Measurements from ENCODE around the gene ECM2. TPM values are rescaled to one million over a fixed set of nuclear protein-coding genes. Genes with fewer than 3 reads are reported as not detected.

Gene ECM2
- total and polyA plus RNA-seq, 7 experiments from 2014 or later, result not detected

GRCh38 chr9:92463387-92463786, 72.4 kb downstream of the ECM2 start:
- Histone ChIP-seq H3K4me3 (ENCODE audit: low read length) (no peak overlapping the region), H3K4me1 (ENCODE audit: control insufficient read depth in 2 of 2, insufficient read depth in 2 of 2, low read length in 2 of 2) (no peaks in the 10 kb centered on the region), H3K27ac (ENCODE audit: low read depth, low read length) (no peak overlapping the region), H3K27me3 (ENCODE audit: control insufficient read depth in 2 of 2, insufficient read depth in 2 of 2, low read length in 2 of 2) (no peaks in the 10 kb centered on the region), H3K36me3 (ENCODE audit: control insufficient read depth in 2 of 3, insufficient read depth in 3 of 3, low read length in 3 of 3) (no peaks in the 10 kb centered on the region), H3K9me3 (ENCODE audit: control insufficient read depth in 2 of 3, low read length in 3 of 3) (no peaks in the 10 kb centered on the region)
- CTCF ChIA-PET, result no interaction called here
- Mint-ChIP-seq H3K36me3 (no peaks in the 10 kb centered on the region), H3K27ac (no peak overlapping the region), H3K9me3 (no peaks in the 10 kb centered on the region), H3K27me3 (no peaks in the 10 kb centered on the region), H3K4me1 (no peaks in the 10 kb centered on the region), H3K4me3 (no peak overlapping the region)
- DNase-seq (no peak), ATAC-seq (no peak)
- intact Hi-C loops (cut with micrococcal nuclease), result no loop called here
- POLR2A ChIA-PET, result no interaction called here

GRCh38 chr9:92457576-92457975, 78.2 kb downstream of the ECM2 start:
- Histone ChIP-seq H3K4me3 (ENCODE audit: low read length) (no peak overlapping the region), H3K4me1 (ENCODE audit: control insufficient read depth in 2 of 2, insufficient read depth in 2 of 2, low read length in 2 of 2) (no peaks in the 10 kb centered on the region), H3K9me3 (ENCODE audit: control insufficient read depth in 2 of 3, low read length in 3 of 3) (no peaks in the 10 kb centered on the region), H3K36me3 (ENCODE audit: control insufficient read depth in 2 of 3, insufficient read depth in 3 of 3, low read length in 3 of 3) (no peaks in the 10 kb centered on the region), H3K27me3 (ENCODE audit: control insufficient read depth in 2 of 2, insufficient read depth in 2 of 2, low read length in 2 of 2) (no peaks in the 10 kb centered on the region), H3K27ac (ENCODE audit: low read depth, low read length) (no peak overlapping the region)
- no peak overlapping the region for H3K27ac Mint-ChIP-seq
- H3K4me1 Mint-ChIP-seq, result no peaks in the 10 kb centered on the region
- intact Hi-C loops (cut with micrococcal nuclease), result no loop called here
- no peak for DNase-seq
- no peaks in the 10 kb centered on the region for H3K9me3 Mint-ChIP-seq
- no peak for ATAC-seq
- POLR2A ChIA-PET, result no interaction called here
- CTCF ChIA-PET, result no interaction called here
- no peaks in the 10 kb centered on the region for H3K27me3 Mint-ChIP-seq
- no peaks in the 10 kb centered on the region for H3K36me3 Mint-ChIP-seq
- H3K4me3 Mint-ChIP-seq, result no peak overlapping the region

GRCh38 chr9:92455217-92455616, 80.6 kb downstream of the ECM2 start:
- no peaks in the 10 kb centered on the region for H3K9me3 Mint-ChIP-seq
- no peaks in the 10 kb centered on the region for H3K4me1 Mint-ChIP-seq
- DNase-seq (no peak), ATAC-seq (no peak)
- no peaks in the 10 kb centered on the region for H3K36me3 Mint-ChIP-seq
- no peak overlapping the region for H3K27ac Mint-ChIP-seq
- no peaks in the 10 kb centered on the region for H3K36me3 ChIP-seq (ENCODE audit: control insufficient read depth in 2 of 3, insufficient read depth in 3 of 3, low read length in 3 of 3)
- intact Hi-C loops (cut with micrococcal nuclease), result no loop called here
- H3K4me3 Mint-ChIP-seq, result no peak overlapping the region
- ChIA-PET POLR2A (no interaction called here), CTCF (no interaction called here)
- H3K27me3 Mint-ChIP-seq, result no peaks in the 10 kb centered on the region
- no peaks in the 10 kb centered on the region for H3K9me3 ChIP-seq (ENCODE audit: control insufficient read depth in 2 of 3, low read length in 3 of 3)
- no peaks in the 10 kb centered on the region for H3K27me3 ChIP-seq (ENCODE audit: control insufficient read depth in 2 of 2, insufficient read depth in 2 of 2, low read length in 2 of 2)
- no peak overlapping the region for H3K27ac ChIP-seq (ENCODE audit: low read depth, low read length)
- no peak overlapping the region for H3K4me3 ChIP-seq (ENCODE audit: low read length)
- H3K4me1 ChIP-seq (ENCODE audit: control insufficient read depth in 2 of 2, insufficient read depth in 2 of 2, low read length in 2 of 2), result no peaks in the 10 kb centered on the region

GRCh38 chr9:92446536-92446935, 89.3 kb downstream of the ECM2 start:
- no peak overlapping the region for H3K4me3 Mint-ChIP-seq
- ATAC-seq, result no peak
- no peaks in the 10 kb centered on the region for H3K27me3 Mint-ChIP-seq
- H3K9me3 ChIP-seq (ENCODE audit: control insufficient read depth in 2 of 3, low read length in 3 of 3), result no peaks in the 10 kb centered on the region
- intact Hi-C loops (cut with micrococcal nuclease), result no loop called here
- H3K4me1 ChIP-seq (ENCODE audit: control insufficient read depth in 2 of 2, insufficient read depth in 2 of 2, low read length in 2 of 2), result no peaks in the 10 kb centered on the region
- no peak overlapping the region for H3K27ac Mint-ChIP-seq
- DNase-seq, result no peak
- H3K4me3 ChIP-seq (ENCODE audit: low read length), result no peak overlapping the region
- H3K27ac ChIP-seq (ENCODE audit: low read depth, low read length), result no peak overlapping the region
- peaks cover 0 to 2% (median 0%) of the 10 kb centered on the region in 11 donors for H3K9me3 Mint-ChIP-seq
- H3K36me3 Mint-ChIP-seq, result peaks cover 0 to 2% (median 0%) of the 10 kb centered on the region in 5 donors
- H3K27me3 ChIP-seq (ENCODE audit: control insufficient read depth in 2 of 2, insufficient read depth in 2 of 2, low read length in 2 of 2), result no peaks in the 10 kb centered on the region
- CTCF ChIA-PET, result interaction anchor here (2.0 kb wide), 1 partner anchor 307 kb away, joined by 4 read pairs; no protein-coding TSS in a partner anchor
- H3K36me3 ChIP-seq (ENCODE audit: control insufficient read depth in 2 of 3, insufficient read depth in 3 of 3, low read length in 3 of 3), result no peaks in the 10 kb centered on the region
- POLR2A ChIA-PET, result no interaction called here
- peaks cover 0 to 2% (median 0%) of the 10 kb centered on the region in 7 donors for H3K4me1 Mint-ChIP-seq

Small RNA genes within 50 kb of the gene (microRNA-seq; reads per million reads assigned to microRNA genes)
- not detected for gene MIR4670 (ENCODE audit: borderline microRNAs expressed)

Other genes with a start within 250 kb of the ECM2 start
- 100 to 1,000 TPM in 2 of 5 experiments, 10 to 100 TPM in 3; 52.4 to 145 (median 97.7) TPM for gene IARS1, start 242.3 kb downstream of the ECM2 start, total RNA-seq
- 10 to 100 TPM; 48.5 to 63.7 TPM for gene IARS1, start 242.3 kb downstream of the ECM2 start, polyA plus RNA-seq
- 100 to 1,000 TPM in 2 of 5 experiments, 10 to 100 TPM in 3; 42.8 to 115 (median 67.2) TPM for gene NOL8, start 210.6 kb downstream of the ECM2 start, total RNA-seq
- gene NOL8, start 210.6 kb downstream of the ECM2 start, polyA plus RNA-seq, result 10 to 100 TPM; 25.4 to 35.8 TPM
- 10 to 100 TPM in 1 of 5 experiments, 1 to 10 TPM in 4; 2.5 to 24.3 (median 4.1) TPM for gene CENPP, start 210.0 kb downstream of the ECM2 start, total RNA-seq
- gene CENPP, start 210.0 kb downstream of the ECM2 start, polyA plus RNA-seq, result 1 to 10 TPM; 1.2 to 3.5 TPM
- under 1 TPM in 2 of 5 experiments, not detected in 3; 0.22 to 0.27 TPM for gene OGN, start 131.4 kb downstream of the ECM2 start, total RNA-seq
- gene OGN, start 131.4 kb downstream of the ECM2 start, polyA plus RNA-seq, result under 1 TPM; 0.10 to 0.18 TPM
- not detected for gene OMD, start 111.5 kb downstream of the ECM2 start, total RNA-seq
- not detected for gene OMD, start 111.5 kb downstream of the ECM2 start, polyA plus RNA-seq
- gene ASPN, start 53.5 kb downstream of the ECM2 start, total RNA-seq, result not detected
- not detected for gene ASPN, start 53.5 kb downstream of the ECM2 start, polyA plus RNA-seq
- gene IPPK, start 134.1 kb upstream of the ECM2 start, total RNA-seq, result 10 to 100 TPM in 1 of 5 experiments, 1 to 10 TPM in 4; 5.9 to 12.8 (median 7.4) TPM
- gene IPPK, start 134.1 kb upstream of the ECM2 start, polyA plus RNA-seq, result 1 to 10 TPM; 2.8 to 9.8 TPM
- gene BICD2, start 228.8 kb upstream of the ECM2 start, total RNA-seq, result 10 to 100 TPM; 20.2 to 28.8 (median 28.0) TPM
- gene BICD2, start 228.8 kb upstream of the ECM2 start, polyA plus RNA-seq, result 10 to 100 TPM in 1 of 2 donors, 1 to 10 TPM in 1; 7.4 to 20.8 TPM